CD4-positive, alpha-beta T cell treated with Interleukin-17A for 4 hours (primary cell): ENCODE data around the gene SPRR5.

Source experiments
- DNase-seq: peaks from one replicate; pipeline ENCODE4 v3.0.0-alpha.2; 2020; ENCODE audit warnings: mixed read lengths

SPRR5 gene

DNA sequence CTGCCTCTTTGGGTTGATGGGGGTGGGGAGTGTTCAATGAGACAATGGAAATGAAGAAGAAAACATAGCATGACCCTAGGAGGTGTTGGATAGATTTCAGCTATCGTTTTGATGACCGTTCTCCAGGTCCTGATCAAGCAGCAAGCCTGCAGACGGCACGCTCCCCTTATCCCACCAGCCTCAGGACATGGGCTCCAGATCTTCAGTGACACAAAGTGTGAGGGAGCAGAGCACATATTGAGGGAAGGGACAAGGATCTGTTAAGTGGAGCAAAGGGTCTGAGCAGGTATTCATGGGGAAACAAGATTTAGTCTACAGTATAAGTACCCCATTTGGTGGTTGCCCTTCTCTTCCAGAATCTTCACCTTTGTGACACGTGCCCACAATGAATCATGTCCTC, 4.7 kb downstream of the SPRR5 start:
- DNase-seq, result no peak

DNA sequence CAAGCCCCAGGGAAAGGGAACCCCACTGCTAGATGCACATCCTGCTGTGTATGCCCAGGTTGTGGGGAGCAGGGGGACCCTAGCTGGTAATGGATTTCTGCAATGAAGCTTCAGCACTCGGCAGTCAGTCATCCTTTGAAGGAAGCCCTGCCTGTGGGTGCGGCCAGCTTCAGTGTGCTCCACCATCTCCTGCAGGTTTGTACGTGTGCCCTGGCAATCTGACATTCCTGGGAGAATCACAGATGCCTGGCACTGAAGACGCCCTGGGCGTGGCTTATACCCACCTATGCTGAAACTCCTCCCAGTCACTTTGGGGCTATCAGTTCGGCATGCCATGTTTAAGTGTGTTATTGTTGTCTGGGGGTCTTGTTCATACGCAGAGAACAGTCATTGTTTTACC, 6.8 kb downstream of the SPRR5 start:
- no peak for DNase-seq

DNA sequence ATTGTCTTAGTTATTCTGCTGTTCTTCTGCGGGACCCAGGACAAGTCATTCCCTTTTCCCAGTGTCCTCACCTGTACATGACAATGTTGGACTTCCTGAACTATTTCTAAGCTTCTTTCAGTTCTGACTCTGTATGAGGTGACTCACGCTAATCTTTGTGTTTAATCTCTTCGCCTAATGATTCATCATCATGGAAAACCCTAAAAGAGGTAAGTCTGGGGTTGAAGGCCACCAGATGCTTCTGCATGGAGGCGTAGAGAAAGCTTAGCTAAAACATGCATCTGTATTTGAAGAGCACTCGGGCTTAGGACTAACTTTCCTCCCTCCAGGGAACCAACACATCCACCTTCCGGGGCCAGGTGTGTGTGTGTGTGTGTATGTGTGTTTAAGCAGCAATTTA, 7.4 kb downstream of the SPRR5 start:
- no peak for DNase-seq

DNA sequence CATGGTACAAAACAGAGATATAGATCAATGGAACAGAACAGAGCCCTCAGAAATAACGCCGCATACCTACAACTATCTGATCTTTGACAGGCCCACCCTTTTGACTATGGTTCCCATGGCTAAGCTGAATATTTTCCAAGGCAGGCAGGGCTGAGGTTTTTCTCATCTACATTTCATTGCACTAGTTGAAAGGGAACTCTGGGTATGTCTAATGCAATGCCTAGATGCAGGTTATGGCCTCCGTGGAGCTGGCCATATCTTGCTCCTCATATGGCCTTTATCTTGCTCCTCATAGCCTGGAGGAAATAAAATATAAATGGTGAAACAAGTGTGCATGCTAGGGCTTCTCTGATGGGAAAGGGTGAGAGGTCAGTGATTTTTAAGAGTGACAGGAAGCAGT, 10.6 kb downstream of the SPRR5 start:
- DNase-seq, result no peak

DNA sequence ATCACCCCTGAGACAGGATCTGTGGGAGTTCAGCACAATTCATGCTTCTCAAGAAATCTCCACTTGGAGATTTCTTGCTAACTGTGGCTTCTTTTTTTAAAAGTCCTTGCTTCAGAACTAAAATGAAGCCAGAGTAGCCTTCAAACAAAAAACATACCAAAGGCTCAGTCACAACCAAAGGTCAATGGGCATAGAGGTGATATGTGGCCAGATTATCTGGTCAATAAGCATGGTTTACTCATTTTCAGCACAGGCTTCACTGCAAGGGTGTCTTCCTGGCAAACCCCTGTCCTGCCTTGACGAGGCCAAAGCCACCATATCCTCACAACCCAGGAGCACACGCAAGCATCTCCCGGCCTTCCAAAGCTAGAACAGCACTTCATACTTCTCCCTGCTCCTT, 12.3 kb downstream of the SPRR5 start:
- DNase-seq, result no peak

DNA sequence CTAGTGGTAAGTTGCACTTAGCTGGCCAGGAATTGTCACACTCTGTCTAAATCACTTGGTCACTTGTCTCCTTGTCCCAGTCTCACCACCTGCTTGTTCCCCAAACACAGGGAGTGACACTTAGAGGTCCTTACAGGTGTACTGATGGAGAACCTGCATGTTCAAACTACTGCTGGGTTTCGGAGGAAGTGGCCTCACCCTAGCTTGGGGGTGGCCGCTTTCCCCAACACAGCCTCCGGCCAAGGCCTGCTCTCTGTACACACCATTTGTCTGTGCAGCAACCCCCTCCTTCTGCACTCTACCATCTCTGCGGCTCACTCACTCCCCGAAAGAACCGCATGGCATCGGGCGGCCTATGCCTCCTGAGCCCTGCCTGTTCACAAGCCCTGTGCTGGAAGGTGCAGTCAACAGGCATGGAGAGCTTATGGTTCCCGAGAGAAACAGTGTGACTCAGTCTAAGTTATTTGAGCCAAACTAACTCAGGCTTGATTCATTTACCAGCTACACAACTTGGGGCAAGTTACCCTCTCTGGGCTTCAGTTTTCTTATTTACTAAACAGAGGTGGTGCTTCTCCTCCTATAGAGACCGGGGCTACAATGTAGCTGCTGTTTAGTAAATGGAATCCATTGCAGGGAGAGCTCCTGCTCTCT, 12.9 kb downstream of the SPRR5 start:
- no peak for DNase-seq

DNA sequence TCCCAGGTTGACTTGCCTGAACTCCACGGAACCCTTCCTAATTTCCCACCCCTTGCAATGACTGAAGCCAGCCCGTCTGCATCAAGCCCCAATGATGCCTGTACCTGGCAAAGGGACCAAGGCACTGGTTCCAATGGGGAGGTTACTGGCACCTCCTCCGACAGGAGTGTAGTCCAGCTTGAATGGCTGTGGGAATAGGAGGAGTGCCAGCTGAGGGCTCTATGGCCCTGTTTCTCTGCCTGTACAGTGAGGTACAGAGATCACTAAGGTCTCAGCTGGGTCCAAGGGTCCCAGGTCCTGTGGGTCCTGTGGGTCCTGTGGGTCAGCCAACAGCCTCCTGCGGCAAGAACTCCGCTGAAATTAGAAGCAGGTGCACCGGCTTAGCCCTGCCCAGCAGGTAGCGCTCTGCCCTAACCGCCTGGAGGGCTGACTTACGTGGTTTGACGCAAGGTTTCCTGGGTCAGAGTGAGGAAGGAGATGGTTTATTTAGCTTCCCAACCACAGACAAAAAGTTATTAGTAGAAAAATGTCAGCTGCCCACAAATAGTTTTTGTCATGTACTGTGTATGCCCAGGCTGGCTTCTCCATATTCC, 13.5 kb downstream of the SPRR5 start:
- DNase-seq, result no peak

DNA sequence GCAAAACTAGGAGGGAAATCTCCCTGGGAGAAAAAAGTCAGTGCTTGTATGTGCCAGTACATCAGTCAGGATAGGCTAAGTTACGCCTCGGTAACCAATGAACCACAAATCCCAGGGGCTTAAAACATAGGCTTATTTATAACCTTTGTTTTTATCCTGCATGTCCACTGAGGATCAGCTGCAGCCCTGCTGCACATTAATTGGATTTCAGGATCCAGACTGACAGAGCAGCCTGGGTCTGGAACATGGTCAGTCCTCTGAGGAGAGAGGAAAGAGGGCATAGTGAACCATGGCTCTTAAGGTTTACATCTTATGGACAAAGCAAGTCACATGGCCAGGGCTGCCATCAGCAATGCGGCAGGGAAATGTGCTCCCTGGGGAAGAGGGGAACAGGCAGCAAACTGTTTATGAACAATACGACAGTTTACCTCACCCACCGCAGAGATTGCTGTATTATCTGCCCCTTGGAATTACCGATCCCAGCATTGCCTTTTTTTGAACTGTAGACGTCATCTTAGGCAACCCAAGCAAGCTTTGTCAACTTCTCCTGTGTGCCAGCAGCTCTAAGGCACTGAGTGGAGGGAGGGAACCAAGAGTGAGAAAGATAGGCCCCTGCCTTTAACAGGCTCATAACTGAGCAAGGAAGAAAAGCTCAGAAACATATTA, 14.4 kb downstream of the SPRR5 start:
- DNase-seq, result no peak

DNA sequence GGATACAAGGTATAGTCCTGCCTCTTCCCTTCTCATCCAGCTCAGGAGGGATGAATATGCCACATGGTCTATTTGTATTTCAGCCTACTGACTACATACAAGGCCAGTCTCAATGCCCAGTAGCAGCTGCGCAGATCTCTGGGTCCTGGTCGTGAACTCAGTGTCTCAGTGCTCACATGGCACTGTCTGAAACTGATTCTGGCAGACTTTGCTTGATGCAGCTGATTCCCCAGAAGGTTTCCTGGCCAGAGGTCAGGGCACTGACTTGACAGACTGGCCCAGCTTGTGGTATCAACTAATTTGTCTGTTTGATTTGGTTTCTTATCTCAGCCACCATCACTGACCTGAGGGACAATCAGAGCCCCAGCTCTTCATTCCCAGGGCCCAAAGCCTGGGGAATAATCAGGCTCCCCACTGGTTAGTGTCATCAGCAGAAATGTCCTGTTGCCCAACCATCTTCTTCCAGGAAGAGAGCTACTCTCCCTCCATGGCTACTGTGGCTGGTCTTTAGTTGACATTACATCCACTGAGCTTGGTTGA, 15.9 kb downstream of the SPRR5 start:
- DNase-seq, result no peak

DNA sequence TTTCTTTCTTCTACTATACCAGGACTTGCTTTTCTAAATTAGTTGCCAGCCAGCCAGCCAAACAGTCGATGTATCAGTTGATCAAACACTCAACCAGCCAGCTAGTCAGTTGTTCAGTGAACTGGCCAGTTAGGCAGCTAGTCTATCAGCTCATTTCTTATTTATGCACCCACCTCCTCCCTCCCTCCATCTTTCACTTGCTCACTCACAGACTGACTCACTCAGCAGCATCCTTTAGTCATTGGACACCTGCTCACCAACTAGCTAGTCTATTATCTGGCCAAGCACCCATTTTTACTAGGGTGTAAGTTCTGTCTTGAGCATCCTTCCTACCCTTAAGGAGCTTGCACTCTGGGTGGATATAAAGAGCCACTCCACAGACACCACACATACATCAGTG, 17.5 kb downstream of the SPRR5 start:
- no peak for DNase-seq

DNA sequence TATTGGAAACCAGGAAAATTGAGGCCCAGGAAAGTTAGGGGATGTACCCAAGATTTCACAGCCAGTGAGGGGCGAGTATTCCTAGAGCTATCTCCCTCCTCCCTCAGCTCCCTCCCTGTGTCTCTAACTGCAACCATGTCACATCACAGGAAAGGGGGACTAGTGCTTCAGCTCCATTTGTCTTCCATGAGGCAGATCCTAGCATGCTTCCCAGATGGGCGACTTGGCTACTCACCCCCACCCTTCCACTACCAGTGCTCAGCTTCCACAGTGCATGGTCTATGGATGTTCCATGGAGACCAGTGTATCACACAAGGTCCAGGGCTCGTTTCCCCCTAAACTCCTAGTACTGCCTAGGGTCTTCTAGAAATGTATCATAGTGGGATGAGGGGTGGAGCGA, 18.8 kb downstream of the SPRR5 start:
- DNase-seq, result no peak

DNA sequence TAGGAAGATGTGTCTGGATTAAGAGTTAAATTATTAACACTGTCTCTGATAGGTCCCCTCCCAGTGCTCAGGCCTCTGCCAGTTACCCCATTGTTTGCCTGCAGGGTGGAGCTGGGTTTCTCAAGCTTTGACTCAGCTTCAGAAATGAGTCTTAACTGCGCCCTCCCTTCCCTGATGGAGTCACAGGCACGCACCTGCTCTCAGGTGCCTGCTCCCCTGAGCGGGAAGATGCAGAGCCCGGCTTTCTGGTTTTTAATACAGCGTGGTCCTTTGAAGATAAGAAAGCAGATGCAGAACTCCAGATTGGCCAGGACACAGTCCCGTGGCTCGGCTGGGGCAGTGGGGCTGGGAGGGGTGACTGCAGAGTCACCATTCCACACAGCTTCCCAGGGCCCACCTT, 20.2 kb downstream of the SPRR5 start:
- DNase-seq, result no peak

DNA sequence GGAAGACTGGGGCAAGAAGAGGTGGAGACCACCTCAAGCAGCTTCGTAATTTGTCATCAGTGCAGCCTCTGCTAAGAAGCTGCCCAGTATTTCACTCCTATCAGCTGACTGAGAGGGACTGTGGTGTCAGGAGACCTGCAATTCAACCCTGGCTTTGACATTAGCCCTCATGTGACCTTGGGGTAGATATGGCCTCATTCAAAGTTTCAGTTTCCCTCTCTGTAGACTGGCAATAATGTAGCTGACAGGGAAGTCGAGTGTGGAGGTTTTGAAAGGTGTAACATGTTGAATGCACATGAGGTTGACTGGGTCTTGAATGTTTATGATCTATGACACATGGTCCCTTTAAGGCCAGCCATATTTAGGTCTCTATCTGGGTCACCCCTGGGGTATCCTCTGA, 21.2 kb downstream of the SPRR5 start:
- no peak for DNase-seq

DNA sequence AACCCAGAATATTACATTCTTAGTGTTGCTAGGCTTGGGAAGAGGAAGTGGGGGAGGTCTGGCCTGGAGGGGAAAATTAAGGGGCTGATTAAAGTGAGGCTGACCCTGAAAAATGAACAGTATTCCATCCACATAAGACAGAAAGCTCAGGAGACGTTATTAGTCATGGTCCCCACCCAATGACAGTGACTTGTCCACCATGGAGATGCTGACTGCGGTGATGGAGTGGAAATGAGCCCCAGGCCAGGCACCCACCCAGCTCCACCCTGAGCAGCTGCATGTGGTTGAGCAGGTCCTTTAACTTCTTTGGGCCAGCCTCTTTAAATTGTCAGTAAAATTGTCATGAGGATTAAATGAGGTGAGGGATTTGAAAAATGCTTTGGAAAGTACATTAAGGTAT, 22.0 kb downstream of the SPRR5 start:
- DNase-seq, result no peak

DNA sequence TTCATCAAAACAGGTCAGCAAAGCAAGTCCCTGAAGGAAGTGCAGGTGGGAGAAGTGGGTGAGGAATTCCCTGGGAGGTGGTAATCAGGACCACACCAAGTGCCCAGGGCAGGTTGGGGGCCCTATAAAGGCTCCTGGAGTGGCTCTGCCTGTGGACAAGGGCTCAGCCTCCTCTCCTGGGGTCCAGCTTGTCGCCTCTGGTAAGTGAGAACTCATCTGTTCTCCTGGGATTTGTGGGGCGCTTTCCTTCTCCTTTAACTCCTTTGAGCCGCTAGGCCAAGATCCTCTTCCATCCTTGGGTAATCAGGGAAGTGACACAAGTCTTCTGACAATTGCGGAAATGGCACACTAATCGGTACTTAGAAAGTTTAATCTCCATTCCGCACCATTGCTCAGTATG, 23.5 kb downstream of the SPRR5 start, which contains the start of gene SPRR4:
Gene SPRR4, plus strand, starts transcription at position 154 of the 400 bp plus-strand sequence. CDS start 1,243 bp downstream, outside the sequence.
- no peak for DNase-seq

DNA sequence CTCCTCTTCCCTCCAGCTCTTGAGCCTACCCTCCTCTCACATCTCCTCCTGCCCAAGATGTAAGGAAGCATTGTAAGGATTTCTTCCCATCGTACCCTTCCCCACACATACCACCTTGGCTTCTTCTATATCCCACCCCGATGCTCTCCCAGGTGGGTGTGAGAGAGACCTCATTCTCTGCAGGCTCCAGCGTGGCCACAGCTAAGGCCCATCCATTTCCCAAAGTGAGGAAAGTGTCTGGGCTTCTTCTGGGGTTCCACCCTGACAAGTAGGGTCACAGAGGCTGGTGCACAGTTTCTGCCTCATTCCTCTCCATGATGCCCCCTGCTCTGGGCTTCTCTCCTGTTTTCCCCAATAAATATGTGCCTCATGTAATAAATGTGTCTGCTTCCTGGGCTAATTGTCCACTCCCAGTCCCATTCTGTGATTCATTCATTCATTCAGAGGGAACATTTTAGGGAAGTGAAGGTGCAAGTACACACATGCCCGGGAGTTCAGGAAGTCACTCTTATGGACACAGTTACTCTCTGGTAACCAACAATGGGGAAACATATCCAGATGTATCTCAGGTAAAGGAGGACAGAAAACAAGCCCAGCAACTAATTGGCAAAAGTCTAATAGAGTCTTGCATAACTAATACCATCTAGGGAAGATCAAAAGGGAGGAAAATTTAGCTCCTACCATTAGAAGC, 25.3 kb downstream of the SPRR5 start:
- DNase-seq, result no peak

DNA sequence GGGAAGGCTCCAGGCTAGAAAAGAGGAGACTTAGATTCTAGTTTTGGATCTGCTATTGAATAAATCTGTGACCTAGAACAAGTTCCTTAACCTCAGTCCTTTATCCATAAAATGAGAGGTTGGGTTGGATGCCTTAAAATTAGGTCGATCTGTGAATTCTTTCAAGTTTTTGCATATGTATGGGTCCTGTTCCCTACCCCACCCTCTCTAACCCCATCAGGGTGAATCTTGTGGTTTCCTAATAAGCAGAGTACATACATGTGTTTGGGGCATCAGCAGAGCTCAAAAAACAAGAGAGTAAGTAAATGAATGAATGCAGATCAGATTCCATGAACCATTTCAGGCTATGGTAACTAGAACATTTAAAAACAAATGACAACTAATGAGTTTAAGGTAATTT, 29.7 kb downstream of the SPRR5 start:
- DNase-seq, result no peak

DNA sequence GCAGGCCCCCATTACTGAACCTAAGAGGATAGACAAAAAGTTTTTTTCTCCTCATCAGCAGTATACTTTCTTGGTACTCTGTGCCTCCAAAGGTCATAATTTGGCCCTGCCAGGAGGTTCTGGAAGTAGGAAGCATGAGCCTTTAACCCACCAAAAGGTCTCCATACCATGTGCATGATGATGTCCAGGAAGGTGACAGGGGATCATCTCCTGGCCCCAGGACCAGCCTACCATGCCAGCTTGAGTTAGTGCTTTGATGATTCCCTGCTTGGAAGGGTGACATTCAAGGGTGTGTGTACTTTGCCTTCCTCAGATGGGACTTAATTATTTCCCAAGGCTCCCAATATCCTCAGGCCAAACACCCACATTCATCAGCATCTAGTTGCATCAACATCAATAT, 30.6 kb downstream of the SPRR5 start:
- DNase-seq, result no peak

DNA sequence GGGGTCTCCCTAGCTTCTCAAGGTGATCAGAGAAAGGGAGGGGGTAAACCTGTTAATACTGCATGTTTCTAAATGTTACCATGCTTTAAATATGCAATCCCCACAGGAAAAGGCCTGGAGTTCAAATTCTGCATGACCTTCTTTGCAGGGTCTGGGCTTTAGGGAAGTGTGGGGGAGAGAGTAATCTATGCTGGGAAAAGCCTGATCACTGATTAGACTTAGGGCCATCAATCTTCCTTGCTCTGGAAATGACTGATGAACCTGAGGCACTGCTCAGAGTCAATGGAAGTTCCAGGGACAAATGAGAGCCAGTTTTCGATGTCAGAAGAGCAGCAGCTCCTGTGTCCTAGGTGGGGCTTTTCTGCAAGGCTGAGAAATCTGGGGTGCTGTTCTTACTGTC, 33.7 kb downstream of the SPRR5 start:
- no peak for DNase-seq

DNA sequence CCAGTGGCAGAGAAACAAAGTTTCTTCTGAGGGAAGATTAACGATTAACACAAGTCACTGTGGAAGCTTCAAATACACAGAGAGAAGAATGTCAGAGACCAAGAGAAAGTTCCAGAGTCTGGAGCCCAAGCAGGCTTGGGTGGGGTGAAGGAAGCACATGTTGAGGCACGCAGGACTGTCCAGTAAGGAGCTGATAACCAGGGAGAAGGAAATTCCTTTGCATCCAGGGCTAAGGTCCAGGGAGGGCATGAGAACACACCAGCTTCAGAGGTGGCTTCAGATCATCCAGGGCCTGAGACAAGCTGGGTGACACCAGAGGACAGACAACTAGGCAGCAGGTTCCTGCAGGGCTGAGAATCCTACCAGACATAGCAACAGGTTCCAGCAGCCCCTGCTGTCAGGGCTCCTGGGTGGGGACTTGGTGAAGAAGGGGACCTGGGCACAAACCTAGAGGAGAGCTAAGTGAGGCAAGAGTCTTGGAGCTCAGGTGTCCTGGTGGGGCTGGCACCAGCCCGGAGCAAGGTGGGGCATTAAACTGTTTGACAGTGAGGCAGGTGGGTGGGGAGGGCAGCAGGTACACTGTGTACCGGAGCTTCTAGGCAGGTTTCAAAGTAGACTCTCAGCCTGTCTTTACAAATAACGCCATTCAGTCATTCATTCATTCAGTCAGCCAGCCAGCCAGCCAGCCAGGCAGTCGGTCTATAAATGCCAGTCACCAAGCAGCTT, 34.3 kb downstream of the SPRR5 start:
- DNase-seq, result no peak

DNA sequence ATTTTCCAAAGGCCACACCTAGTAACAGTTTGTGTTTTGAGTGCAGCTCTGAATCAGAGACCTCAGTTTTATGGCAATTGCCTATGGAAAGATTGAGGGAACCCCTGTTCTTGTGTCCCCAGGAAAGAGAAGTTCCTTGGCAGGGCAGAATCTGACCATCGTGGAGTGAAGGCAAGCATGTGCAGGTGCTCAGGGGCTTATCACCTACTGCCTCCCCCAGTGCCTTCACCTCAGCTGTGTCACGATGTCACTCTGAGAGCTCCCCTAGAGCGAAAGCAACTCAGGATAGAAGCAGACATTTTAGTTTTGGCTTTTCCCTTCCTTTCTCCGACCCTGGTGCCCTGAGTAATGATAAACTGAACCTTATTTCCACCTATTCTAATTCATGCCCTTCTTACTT, 35.1 kb downstream of the SPRR5 start:
- DNase-seq, result no peak

DNA sequence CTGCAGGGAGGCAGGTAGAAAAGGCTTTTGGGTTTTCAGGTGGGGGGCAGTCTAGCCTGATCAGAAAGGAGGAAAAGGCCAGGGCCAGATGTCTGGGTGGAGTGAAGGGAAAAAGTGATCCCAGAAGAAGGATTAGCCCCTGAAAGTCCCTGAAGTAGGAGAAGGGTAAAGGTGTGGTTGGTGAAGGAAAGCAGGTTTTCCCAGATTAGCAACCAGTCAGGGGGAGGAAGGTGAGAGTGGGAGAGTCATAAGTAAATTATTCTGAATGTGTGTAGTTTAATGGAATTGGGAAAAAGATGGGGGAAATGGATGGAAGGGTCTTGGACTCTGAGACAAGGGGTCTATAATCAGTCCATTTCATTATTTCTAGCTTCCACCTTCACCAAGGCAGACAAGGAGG, 36.2 kb downstream of the SPRR5 start:
- no peak for DNase-seq

DNA sequence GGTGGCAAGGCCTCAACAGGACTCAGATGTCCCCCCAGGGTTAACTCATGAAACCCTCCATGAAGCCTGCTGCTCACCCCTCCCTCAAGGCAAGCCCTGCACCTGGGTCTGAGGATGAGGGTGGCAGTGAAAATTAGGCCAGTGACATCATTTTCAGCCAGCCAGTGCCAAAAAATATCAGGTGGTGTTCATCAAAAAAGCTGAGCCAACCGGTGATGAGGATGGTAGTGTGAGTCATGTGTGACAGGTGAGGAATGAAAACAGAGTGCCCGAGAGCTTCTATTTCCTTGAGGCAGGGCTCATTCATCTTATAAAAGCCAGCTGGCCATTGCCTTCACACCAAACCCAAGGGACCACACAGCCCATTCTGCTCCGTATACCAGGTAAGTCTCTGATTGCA, 36.7 kb downstream of the SPRR5 start, which contains the start of gene SPRR1A:
Gene SPRR1A, plus strand, starts transcription at position 339 of the 400 bp plus-strand sequence. CDS start 1,150 bp downstream, outside the sequence.
- DNase-seq, result no peak
